ENCODE results near the gene PHAF1. TPM values are rescaled to one million over a fixed set of nuclear protein-coding genes. Genes with fewer than 3 reads are reported as not detected.
A peak's percentile ranks its signal among the peaks of the same experiment; 100 is the strongest.

Gene PHAF1
- total RNA-seq, 1 donor from 2014 or later, result 27.1 TPM

DNA sequence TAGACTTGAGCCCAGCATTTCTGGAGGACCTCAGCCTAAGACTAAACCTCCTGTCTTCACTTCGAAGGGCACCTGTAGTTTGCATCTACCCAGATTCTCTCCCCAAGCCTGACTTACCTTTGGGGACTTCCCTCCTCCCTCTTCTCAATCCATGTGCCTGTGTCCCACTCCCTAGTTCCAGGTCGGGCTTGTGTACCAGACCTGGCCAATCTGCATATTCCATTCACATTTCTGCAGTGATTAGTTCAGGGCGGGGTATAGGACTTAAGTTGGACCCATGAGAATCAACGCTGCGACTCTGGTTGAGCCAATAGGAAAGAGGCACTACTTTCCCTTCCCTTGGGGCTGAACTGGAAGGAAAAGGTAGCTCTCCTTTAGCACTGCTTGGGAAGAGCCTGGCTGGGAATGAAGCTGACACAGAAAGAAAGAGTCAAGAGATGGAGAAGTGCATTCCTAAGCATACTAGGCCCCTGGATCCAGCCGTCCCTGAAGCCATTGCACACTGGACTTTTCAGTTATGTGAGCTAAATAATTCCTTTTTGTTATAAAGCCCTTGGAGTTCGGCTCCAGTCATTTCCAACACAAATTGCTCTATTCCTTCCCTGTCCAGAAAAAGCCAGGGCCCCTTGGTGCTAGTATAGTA lies 47.5 kb downstream of the PHAF1 start:
- Mint-ChIP-seq H3K27ac (ENCODE audit: unreplicated experiment) (no peak overlapping the region), H3K36me3 (ENCODE audit: unreplicated experiment) (peaks cover 4% of the 10 kb centered on the region), H3K4me1 (ENCODE audit: low read depth, unreplicated experiment) (peaks cover 3% of the 10 kb centered on the region), H3K4me3 (ENCODE audit: unreplicated experiment) (no peak overlapping the region), H3K9me3 (ENCODE audit: unreplicated experiment) (peaks cover 4% of the 10 kb centered on the region), H3K27me3 (ENCODE audit: unreplicated experiment) (peaks cover 43% of the 10 kb centered on the region)
- TF ChIP-seq, protein P1, sequence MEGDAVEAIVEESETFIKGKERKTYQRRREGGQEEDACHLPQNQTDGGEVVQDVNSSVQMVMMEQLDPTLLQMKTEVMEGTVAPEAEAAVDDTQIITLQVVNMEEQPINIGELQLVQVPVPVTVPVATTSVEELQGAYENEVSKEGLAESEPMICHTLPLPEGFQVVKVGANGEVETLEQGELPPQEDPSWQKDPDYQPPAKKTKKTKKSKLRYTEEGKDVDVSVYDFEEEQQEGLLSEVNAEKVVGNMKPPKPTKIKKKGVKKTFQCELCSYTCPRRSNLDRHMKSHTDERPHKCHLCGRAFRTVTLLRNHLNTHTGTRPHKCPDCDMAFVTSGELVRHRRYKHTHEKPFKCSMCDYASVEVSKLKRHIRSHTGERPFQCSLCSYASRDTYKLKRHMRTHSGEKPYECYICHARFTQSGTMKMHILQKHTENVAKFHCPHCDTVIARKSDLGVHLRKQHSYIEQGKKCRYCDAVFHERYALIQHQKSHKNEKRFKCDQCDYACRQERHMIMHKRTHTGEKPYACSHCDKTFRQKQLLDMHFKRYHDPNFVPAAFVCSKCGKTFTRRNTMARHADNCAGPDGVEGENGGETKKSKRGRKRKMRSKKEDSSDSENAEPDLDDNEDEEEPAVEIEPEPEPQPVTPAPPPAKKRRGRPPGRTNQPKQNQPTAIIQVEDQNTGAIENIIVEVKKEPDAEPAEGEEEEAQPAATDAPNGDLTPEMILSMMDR (IDR thresholded peaks at IDR 0.05; ENCODE audit: partially characterized antibody, unreplicated experiment), result no peak
- DNase-seq, result no peak

DNA sequence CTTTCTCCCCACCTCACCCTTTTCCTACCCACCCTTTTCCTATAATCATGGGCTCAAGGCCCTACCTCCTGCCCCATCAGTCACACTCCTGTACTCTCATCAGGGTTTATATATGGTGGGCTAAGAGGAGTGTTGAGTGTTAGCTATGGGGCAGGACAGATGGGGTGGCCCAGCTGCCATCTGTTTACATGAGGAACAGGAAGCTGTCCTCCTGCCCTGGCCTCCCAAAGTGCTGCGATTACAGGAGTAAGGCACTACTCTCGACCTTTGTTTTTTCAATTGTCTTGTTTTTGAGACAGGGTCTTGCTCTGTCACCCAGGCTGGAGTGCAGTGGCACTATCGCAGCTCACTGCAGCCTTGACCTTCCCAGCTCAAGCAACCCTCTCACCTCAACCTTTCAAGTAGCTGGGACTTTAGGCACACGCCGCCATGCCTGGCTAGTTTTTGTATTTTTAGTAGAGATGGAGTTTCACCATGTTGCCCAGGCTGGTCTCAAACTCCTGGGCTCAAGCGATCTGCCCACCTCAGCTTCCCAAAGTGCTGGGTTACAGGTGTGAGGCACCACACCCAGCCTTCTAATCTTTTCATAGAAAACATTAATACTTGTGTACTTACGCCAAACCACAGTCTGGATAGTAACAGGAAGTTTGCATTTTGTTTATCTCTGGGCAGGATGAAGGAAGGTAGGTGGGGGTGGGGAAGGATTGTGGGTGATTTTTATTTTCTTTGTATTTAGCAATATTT lies 48.3 kb downstream of the PHAF1 start:
- DNase-seq, result no peak
- TF ChIP-seq, protein P1 (IDR thresholded peaks at IDR 0.05; ENCODE audit: partially characterized antibody, unreplicated experiment), result no peak
- H3K4me3 Mint-ChIP-seq (ENCODE audit: unreplicated experiment), result peak overlapping the region; percentile 79

DNA sequence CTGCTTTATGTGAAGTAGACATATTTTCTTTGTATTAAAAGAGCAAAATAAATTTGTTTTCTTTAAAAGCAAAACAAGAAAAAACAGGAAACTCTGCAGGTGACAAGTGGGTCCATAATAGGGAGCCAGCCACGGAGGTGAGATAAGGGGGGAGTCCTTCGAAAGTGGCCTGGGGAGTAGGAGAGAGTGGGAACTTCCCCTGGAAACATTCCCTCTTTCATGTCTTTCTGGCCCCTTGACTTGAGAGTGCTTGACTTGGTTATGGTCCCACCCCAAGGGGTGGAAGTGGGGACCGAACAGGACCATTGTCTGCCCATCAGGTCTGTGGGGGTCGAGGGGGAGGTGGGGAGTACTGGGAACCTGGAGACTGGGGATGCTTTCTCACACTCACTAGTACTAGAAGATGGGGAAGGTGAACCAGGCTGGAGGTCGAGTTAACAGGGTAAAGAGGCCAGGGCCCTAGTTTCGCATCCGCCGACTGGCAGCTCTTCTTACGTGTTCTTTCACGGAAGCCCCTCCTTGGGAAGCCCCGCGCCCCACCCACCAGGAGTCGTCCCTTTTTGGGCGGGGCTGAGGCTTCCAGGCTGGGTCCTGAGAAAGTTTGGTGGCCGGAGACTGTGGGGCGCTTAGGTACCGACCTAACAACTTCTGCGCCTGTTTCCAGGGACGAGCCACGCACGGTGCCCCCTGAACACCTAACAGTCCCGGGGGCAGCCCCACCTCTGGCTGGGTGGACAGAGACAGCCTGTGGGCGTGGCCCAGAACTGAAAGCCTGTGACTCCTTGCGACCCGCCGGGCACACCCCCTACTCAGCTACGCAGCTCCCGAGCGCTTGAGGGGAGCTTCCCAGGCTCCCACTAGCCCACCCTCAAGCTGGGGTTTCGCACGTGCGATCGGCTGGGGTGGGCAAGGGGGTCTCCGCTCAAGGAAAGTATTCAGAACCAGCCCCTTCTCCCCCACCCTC lies 49.2 kb downstream of the PHAF1 start:
- Mint-ChIP-seq H3K27me3 (ENCODE audit: unreplicated experiment) (peaks cover 34% of the 10 kb centered on the region), H3K9me3 (ENCODE audit: unreplicated experiment) (peaks cover 5% of the 10 kb centered on the region), H3K27ac (ENCODE audit: unreplicated experiment) (no peak overlapping the region), H3K4me1 (ENCODE audit: low read depth, unreplicated experiment) (peaks cover 3% of the 10 kb centered on the region), H3K36me3 (ENCODE audit: unreplicated experiment) (no peaks in the 10 kb centered on the region), H3K4me3 (ENCODE audit: unreplicated experiment) (peak overlapping the region; percentile 79)
- TF ChIP-seq, protein P1 (IDR thresholded peaks at IDR 0.05; ENCODE audit: partially characterized antibody, unreplicated experiment), result no peak
- DNase-seq, result no peak

More for the DNA sequence above, 48.3 kb downstream of the PHAF1 start:
- Mint-ChIP-seq H3K4me1 (ENCODE audit: low read depth, unreplicated experiment) (peaks cover 3% of the 10 kb centered on the region), H3K27ac (ENCODE audit: unreplicated experiment) (no peak overlapping the region), H3K27me3 (ENCODE audit: unreplicated experiment) (peaks cover 38% of the 10 kb centered on the region), H3K36me3 (ENCODE audit: unreplicated experiment) (no peaks in the 10 kb centered on the region), H3K9me3 (ENCODE audit: unreplicated experiment) (peaks cover 5% of the 10 kb centered on the region)

DNA sequence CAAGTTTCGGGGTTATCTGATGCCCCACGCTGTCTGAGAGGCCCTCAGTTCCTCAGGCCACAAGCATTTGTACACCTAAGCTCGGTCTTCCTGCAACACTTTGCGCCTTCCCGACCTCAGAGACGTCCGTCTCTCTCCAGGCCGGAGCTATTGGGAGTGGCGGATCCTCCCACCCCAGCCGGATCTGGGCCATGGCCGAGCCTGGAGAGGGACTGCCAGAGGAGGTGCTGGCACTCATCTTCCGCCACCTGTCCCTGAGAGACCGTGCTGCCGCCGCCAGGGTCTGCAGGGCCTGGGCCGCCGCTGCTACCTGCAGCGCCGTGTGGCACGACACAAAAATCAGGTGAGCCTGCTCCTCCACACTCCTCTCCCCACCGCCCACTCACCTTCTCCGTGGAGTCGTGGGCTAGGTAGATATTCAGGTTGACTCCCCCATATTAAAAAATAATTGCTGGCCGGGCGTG lies 51.9 kb downstream of the PHAF1 start:
- Mint-ChIP-seq H3K27ac (ENCODE audit: unreplicated experiment) (no peak overlapping the region), H3K36me3 (ENCODE audit: unreplicated experiment) (no peaks in the 10 kb centered on the region), H3K4me1 (ENCODE audit: low read depth, unreplicated experiment) (peaks cover 3% of the 10 kb centered on the region), H3K4me3 (ENCODE audit: unreplicated experiment) (peak overlapping the region; percentile 34), H3K9me3 (ENCODE audit: unreplicated experiment) (peaks cover 5% of the 10 kb centered on the region), H3K27me3 (ENCODE audit: unreplicated experiment) (peaks cover 33% of the 10 kb centered on the region)
- no peak for DNase-seq
- TF ChIP-seq, protein P1 (IDR thresholded peaks at IDR 0.05; ENCODE audit: partially characterized antibody, unreplicated experiment), result no peak
